HEK293 (cell line): ENCODE measurements around the gene RAMP3.

ENCODE experiments used
- CTCF ChIA-PET: fragments of 350-600 bp; formaldehyde crosslinking; extraction: SDS; loops from one replicate; lab custom pipeline; 2021; ENCODE audit warnings: antibody characterized with exemption; lab: Yijun Ruan, JAX
- POLR2A ChIA-PET: fragments of 300-600 bp; formaldehyde crosslinking; extraction: SDS; loops from one replicate; lab custom pipeline; 2020; ENCODE audit warnings: antibody characterized with exemption, inconsistent platforms; lab: Yijun Ruan, JAX
- H3K27ac ChIP-seq: fragments of 200-500 bp; sonication (Bioruptor generic); 2 replicates; pipeline ENCODE4 v1.5.1; 2014; ENCODE audit warnings: low read depth, low read length, control low read depth, inconsistent platforms; ENCODE audit errors: extremely low read depth
- H3K36me3 ChIP-seq, 2 experiments: fragments of 200-500 bp in 1 of 2; sonication (Bioruptor generic) in 1 of 2; 1 replicate in 1 of 2; 2 replicates in 1 of 2; pipeline ENCODE4 v1.5.1; 2014 to 2017; ENCODE audit warnings: inconsistent platforms in 2 of 2, low read length in 2 of 2; ENCODE audit not compliant: control insufficient read depth in 2 of 2, insufficient read depth in 1 of 2
- H3K4me1 ChIP-seq: fragments of 200-500 bp; sonication (Bioruptor generic); 2 replicates; pipeline ENCODE4 v1.5.1; 2014; ENCODE audit warnings: mild to moderate bottlenecking, low read length, inconsistent platforms; ENCODE audit not compliant: control insufficient read depth, insufficient read depth
- H3K4me3 ChIP-seq: 2 replicates; pipeline ENCODE4 v1.5.1; 2011; ENCODE audit warnings: low read depth, mild to moderate bottlenecking, control low read depth, low read length, moderate library complexity
- H3K9me3 ChIP-seq: fragments of 200-500 bp; sonication (Bioruptor generic); 2 replicates; pipeline ENCODE4 v1.5.1; 2014; ENCODE audit warnings: low read depth, low read length, inconsistent platforms; ENCODE audit not compliant: control insufficient read depth, insufficient read depth
- BCL11B ChIP-seq: fragments of 450-650 bp; formaldehyde crosslinking; IDR thresholded peaks from 2 replicates; pipeline ENCODE4 v1.5.1; 2016; ENCODE audit warnings: low read depth, missing biosample characterization, missing genetic modification characterization
- KLF9 ChIP-seq: fragments of 450-650 bp; formaldehyde crosslinking; IDR thresholded peaks from 2 replicates; pipeline ENCODE4 v1.5.1; 2016; ENCODE audit warnings: missing biosample characterization, missing genetic modification characterization, low read depth
- OVOL3 ChIP-seq: fragments of 450-650 bp; formaldehyde crosslinking; IDR thresholded peaks from 2 replicates; pipeline ENCODE4 v1.5.1; 2016; ENCODE audit warnings: missing biosample characterization, missing genetic modification characterization
- PRDM1 ChIP-seq: fragments of 450-650 bp; formaldehyde crosslinking; IDR thresholded peaks from 2 replicates; pipeline ENCODE4; 2016; ENCODE audit warnings: missing biosample characterization, missing genetic modification characterization
- SALL2 ChIP-seq: fragments of 450-650 bp; formaldehyde crosslinking; IDR thresholded peaks from 2 replicates; pipeline ENCODE4 v1.5.0; 2017; ENCODE audit warnings: missing biosample characterization, mild to moderate bottlenecking, missing genetic modification characterization, borderline replicate concordance
- SETDB1 ChIP-seq: IDR thresholded peaks from one replicate; pipeline ENCODE4 v1.6.1; 2017; ENCODE audit warnings: mild to moderate bottlenecking, low read length, moderate library complexity, mixed read lengths; ENCODE audit not compliant: insufficient read length
- SP3 ChIP-seq: fragments of 450-650 bp; formaldehyde crosslinking; IDR thresholded peaks from 2 replicates; pipeline ENCODE4 v1.5.1; 2016; ENCODE audit warnings: missing biosample characterization, missing genetic modification characterization
- ZBTB11 ChIP-seq: fragments of 450-650 bp; formaldehyde crosslinking; conservative IDR thresholded peaks from 2 replicates; pipeline ENCODE4 v1.5.1; 2016; ENCODE audit warnings: low read depth, missing biosample characterization, missing genetic modification characterization
- ZBTB21 ChIP-seq: fragments of 450-650 bp; formaldehyde crosslinking; IDR thresholded peaks from 2 replicates; pipeline ENCODE4 v1.5.1; 2017; ENCODE audit warnings: missing biosample characterization, missing genetic modification characterization
- ZFP41 ChIP-seq: fragments of 450-650 bp; formaldehyde crosslinking; IDR thresholded peaks from 2 replicates; pipeline ENCODE4 v1.5.1; 2016; ENCODE audit warnings: missing biosample characterization, missing genetic modification characterization, borderline replicate concordance
- ZNF169 ChIP-seq: fragments of 450-650 bp; formaldehyde crosslinking; IDR thresholded peaks from 2 replicates; pipeline ENCODE4 v1.5.1; 2016; ENCODE audit warnings: missing biosample characterization, missing genetic modification characterization
- ZNF18 ChIP-seq: fragments of 450-650 bp; formaldehyde crosslinking; IDR thresholded peaks from 2 replicates; pipeline ENCODE4 v1.5.1; 2016; ENCODE audit warnings: missing biosample characterization, missing genetic modification characterization
- ZNF221 ChIP-seq: fragments of 450-650 bp; formaldehyde crosslinking; IDR thresholded peaks from 2 replicates; pipeline ENCODE4 v1.5.1; 2017; ENCODE audit warnings: missing biosample characterization, missing genetic modification characterization, borderline replicate concordance
- ZNF223 ChIP-seq: fragments of 450-650 bp; formaldehyde crosslinking; IDR thresholded peaks from 2 replicates; pipeline ENCODE4 v1.5.1; 2016; ENCODE audit warnings: missing biosample characterization, missing genetic modification characterization
- ZNF335 ChIP-seq: fragments of 450-650 bp; formaldehyde crosslinking; conservative IDR thresholded peaks from 2 replicates; pipeline ENCODE4 v1.5.1; 2016; ENCODE audit warnings: missing biosample characterization, missing genetic modification characterization
- ZNF350 ChIP-seq: fragments of 450-650 bp; formaldehyde crosslinking; IDR thresholded peaks from 2 replicates; pipeline ENCODE4 v1.5.0; 2017; ENCODE audit warnings: missing biosample characterization, mild to moderate bottlenecking, missing genetic modification characterization
- ZNF37A ChIP-seq: fragments of 450-650 bp; IDR thresholded peaks from 2 replicates; pipeline ENCODE4 v1.5.1; 2018; ENCODE audit warnings: missing biosample characterization, missing genetic modification characterization
- ZNF488 ChIP-seq: fragments of 450-650 bp; formaldehyde crosslinking; IDR thresholded peaks from 2 replicates; pipeline ENCODE4 v1.5.1; 2016; ENCODE audit warnings: missing biosample characterization, missing genetic modification characterization
- ZNF501 ChIP-seq: fragments of 450-650 bp; formaldehyde crosslinking; IDR thresholded peaks from 2 replicates; pipeline ENCODE4 v1.5.1; 2016; ENCODE audit warnings: missing biosample characterization, missing genetic modification characterization
- ZNF624 ChIP-seq: fragments of 450-650 bp; formaldehyde crosslinking; IDR thresholded peaks from 2 replicates; pipeline ENCODE4 v1.5.1; 2017; ENCODE audit warnings: missing biosample characterization, missing genetic modification characterization
- ZNF639 ChIP-seq: fragments of 450-650 bp; formaldehyde crosslinking; IDR thresholded peaks from 2 replicates; pipeline ENCODE4 v1.5.1; 2016; ENCODE audit warnings: missing biosample characterization, missing genetic modification characterization
- ZNF707 ChIP-seq: fragments of 450-650 bp; formaldehyde crosslinking; IDR thresholded peaks from 2 replicates; pipeline ENCODE4 v1.5.1; 2016; ENCODE audit warnings: missing biosample characterization, missing genetic modification characterization
- ZNF76 ChIP-seq: fragments of 450-650 bp; formaldehyde crosslinking; IDR thresholded peaks from 2 replicates; pipeline ENCODE4; 2016; ENCODE audit warnings: low read depth, missing biosample characterization, missing genetic modification characterization, borderline replicate concordance
- ZNF843 ChIP-seq: fragments of 450-650 bp; formaldehyde crosslinking; IDR thresholded peaks from 2 replicates; pipeline ENCODE4 v1.5.1; 2016; ENCODE audit warnings: missing biosample characterization, missing genetic modification characterization
- ZSCAN16 ChIP-seq: fragments of 450-650 bp; formaldehyde crosslinking; IDR thresholded peaks from 2 replicates; pipeline ENCODE4 v1.5.1; 2016; ENCODE audit warnings: missing biosample characterization, missing genetic modification characterization
- ZSCAN5A ChIP-seq: fragments of 450-650 bp; formaldehyde crosslinking; IDR thresholded peaks from 2 replicates; pipeline ENCODE4 v1.5.1; 2016; ENCODE audit warnings: missing biosample characterization, missing genetic modification characterization

Gene RAMP3

GRCh38 chr7:45174328-45174610, 16.7 kb downstream of the RAMP3 start:
- TF ChIP-seq SALL2 (tag by site-specific recombination): no peak
- TF ChIP-seq ZSCAN16: no peak
- no peak for TF ChIP-seq SETDB1
- no peak for TF ChIP-seq ZNF707 (tag by site-specific recombination)
- TF ChIP-seq ZNF221 (tag by site-specific recombination): no peak
- TF ChIP-seq ZNF76 (tag by site-specific recombination): no peak
- TF ChIP-seq ZBTB11 (tag by site-specific recombination): no peak
- no peak for TF ChIP-seq ZSCAN5A (tag by site-specific recombination)
- no peak for TF ChIP-seq ZBTB21 (tag by site-specific recombination)
- TF ChIP-seq ZNF488 (tag by site-specific recombination): no peak
- TF ChIP-seq ZNF624 (tag by site-specific recombination): no peak
- no peak for TF ChIP-seq ZNF18 (tag by site-specific recombination)
- TF ChIP-seq KLF9 (tag by site-specific recombination): no peak
- no peak for TF ChIP-seq ZNF501 (tag by site-specific recombination)
- no peak for TF ChIP-seq ZNF37A
- TF ChIP-seq OVOL3 (tag by site-specific recombination): no peak
- no peak for TF ChIP-seq ZNF350 (tag by site-specific recombination)
- no peaks in the 10 kb centered on the region for H3K9me3 ChIP-seq
- no peaks in the 10 kb centered on the region for H3K36me3 ChIP-seq
- no peaks in the 10 kb centered on the region for H3K4me1 ChIP-seq
- ChIA-PET POLR2A (no interaction called here), CTCF (no interaction called here)
- H3K4me3 ChIP-seq: no peak overlapping the region
- H3K27ac ChIP-seq: no peak overlapping the region

- ChIA-PET CTCF (interaction anchor here (1.1 kb wide), 1 partner anchor 21 kb away, joined by 3 read pairs; no protein-coding TSS in a partner anchor), POLR2A (no interaction called here)
- no peak overlapping the region for H3K4me3 ChIP-seq
- no peaks in the 10 kb centered on the region for H3K4me1 ChIP-seq
- no peak overlapping the region for H3K27ac ChIP-seq
- H3K9me3 ChIP-seq: no peaks in the 10 kb centered on the region
- no peaks in the 10 kb centered on the region for H3K36me3 ChIP-seq
- TF ChIP-seq ZFP41 (no peak), ZNF169 (tag by site-specific recombination) (no peak), ZNF639 (tag by site-specific recombination) (no peak), SP3 (tag by site-specific recombination) (no peak), ZNF335 (no peak), ZNF843 (no peak), BCL11B (tag by site-specific recombination) (no peak), PRDM1 (tag by site-specific recombination) (no peak), ZNF223 (tag by site-specific recombination) (no peak)
These were observed 17.6 kb downstream of the RAMP3 start for GRCh38 chr7:45174966-45175765.
